HG02943 (cell line): ENCODE data around the gene MUC5B.
"Not testable (repeated sequence)": the region's sequence is repeated elsewhere in the genome, so short reads cannot be mapped to it uniquely, and the experiment has no call there.

Experiments used
- ATAC-seq: cut with Tn5 transposase; IDR thresholded peaks from one replicate; pipeline ENCODE4 v1.9.1; 2021; ENCODE audit warnings: mild to moderate bottlenecking, low read depth, moderate library complexity; ENCODE audit not compliant: unreplicated experiment

MUC5B gene

GRCh38 chr11:1191786-1192470 lies 30.9 kb upstream of the MUC5B start:
- not testable (repeated sequence) for ATAC-seq

DNA sequence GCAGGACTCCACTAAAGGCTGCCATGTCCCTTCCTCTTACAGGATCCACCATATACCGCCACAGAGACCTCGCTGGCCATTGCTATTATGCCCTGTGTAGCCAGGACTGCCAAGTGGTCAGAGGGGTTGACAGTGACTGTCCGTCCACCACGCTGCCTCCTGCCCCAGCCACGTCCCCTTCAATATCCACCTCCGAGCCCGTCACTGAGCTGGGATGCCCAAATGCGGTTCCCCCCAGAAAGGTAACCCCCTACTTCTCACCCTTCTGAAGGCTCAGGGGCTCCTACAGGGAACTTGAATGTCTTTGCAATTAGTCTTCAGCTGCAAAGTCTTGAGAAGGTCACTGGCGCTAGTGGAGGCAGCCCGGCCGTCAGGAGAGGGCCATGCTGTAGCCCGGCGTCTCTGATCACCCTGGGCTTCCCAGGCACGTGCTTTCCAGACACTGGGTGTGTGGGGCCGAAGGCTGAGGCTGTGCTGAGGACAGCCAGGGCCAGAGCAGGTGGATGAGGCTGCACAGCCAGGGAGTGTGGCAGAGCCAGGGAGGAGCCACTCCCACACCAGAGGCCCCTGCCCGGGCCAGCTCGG lies 30.0 kb upstream of the MUC5B start:
- no peak for ATAC-seq

- no peak for ATAC-seq
These were observed 29.3 kb upstream of the MUC5B start for GRCh38 chr11:1193326-1194230.

DNA sequence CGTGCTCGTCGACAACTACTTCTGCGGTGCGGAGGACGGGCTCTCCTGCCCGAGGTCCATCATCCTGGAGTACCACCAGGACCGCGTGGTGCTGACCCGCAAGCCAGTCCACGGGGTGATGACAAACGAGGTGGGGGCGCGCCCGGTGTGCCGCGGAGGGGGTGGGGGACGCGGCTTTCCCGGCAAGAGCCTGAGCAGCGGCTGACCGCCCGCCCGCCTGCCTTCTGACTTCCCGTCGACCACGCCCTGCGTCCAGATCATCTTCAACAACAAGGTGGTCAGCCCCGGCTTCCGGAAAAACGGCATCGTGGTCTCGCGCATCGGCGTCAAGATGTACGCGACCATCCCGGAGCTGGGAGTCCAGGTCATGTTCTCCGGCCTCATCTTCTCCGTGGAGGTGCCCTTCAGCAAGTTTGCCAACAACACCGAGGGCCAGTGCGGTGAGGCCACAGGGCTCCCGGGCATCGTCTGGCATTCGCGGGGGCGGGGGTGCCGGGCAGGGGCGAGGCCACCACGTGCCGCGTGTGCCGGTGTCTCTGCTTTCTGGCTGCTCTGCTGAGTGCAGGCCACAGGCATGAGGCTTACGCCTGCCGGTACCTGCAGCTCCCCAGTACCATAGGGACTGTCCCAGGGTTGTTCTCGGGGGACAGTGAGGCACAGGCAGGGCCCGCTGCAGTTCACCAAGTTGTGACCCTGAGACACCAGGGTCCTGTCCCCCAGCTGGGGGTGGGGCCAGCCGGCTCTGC lies 28.5 kb upstream of the MUC5B start:
- ATAC-seq = no peak

GRCh38 chr11:1194977-1195681 lies 27.7 kb upstream of the MUC5B start:
- no peak for ATAC-seq

- ATAC-seq = no peak
These were observed 27.0 kb upstream of the MUC5B start for GRCh38 chr11:1195682-1196515.

- ATAC-seq = no peak
These were observed 26.1 kb upstream of the MUC5B start for GRCh38 chr11:1196516-1197391.

GRCh38 chr11:1197431-1197885 lies 25.4 kb upstream of the MUC5B start:
- no peak for ATAC-seq

DNA sequence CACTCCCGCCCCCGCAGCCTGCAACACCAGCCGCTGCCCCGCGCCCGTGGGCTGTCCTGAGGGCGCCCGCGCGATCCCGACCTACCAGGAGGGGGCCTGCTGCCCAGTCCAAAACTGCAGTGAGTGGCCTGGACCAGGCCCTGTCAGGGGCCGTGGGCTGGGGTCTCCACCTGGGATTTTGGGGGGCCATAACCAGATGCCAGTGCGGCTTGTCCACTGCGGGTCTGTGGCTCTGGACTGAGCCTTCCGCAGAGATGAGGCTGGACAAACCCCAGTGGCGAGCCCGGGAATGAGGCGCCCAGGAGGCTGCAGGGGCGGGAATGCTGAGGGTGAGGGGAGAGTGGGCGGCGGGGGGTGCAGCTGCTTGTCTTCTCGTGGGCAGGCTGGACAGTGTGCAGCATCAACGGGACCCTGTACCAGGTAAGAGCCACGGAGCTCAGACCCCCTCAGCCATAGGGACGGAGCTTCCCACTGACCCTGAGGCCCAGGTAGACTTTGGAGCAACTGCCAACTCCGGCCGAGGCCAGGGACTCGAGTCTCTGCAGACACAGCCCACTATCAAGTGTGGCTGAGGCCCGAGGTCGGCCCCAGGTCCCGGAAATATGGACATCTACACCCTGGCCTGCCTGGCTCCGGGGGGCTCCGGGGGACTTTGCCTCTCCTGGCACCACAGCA lies 24.8 kb upstream of the MUC5B start:
- ATAC-seq = no peak

- ATAC-seq = no peak
These were observed 24.2 kb upstream of the MUC5B start for GRCh38 chr11:1198561-1199240.

DNA sequence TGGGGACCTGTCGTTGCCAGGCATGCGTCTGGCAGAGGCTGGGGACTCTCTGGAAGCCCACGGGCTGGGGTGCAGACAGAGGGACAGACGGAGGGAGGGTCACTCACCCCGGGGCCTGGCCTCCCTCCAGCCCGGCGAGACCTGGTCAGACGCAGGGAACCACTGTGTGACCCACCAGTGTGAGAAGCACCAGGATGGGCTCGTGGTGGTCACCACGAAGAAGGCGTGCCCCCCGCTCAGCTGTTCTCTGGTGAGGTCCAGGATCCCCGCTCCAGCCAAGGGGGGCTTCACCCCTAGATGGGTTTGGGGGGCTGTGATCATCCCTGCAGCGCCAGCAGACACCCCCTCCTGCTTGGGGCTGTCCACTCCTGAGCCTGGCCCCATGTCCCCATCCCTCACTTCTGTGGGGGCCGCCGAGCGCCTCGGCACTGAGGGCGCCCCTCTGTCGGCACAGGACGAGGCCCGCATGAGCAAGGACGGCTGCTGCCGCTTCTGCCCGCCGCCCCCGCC lies 23.6 kb upstream of the MUC5B start:
- no peak for ATAC-seq

GRCh38 chr11:1199751-1200610 lies 22.9 kb upstream of the MUC5B start:
- no peak for ATAC-seq

DNA sequence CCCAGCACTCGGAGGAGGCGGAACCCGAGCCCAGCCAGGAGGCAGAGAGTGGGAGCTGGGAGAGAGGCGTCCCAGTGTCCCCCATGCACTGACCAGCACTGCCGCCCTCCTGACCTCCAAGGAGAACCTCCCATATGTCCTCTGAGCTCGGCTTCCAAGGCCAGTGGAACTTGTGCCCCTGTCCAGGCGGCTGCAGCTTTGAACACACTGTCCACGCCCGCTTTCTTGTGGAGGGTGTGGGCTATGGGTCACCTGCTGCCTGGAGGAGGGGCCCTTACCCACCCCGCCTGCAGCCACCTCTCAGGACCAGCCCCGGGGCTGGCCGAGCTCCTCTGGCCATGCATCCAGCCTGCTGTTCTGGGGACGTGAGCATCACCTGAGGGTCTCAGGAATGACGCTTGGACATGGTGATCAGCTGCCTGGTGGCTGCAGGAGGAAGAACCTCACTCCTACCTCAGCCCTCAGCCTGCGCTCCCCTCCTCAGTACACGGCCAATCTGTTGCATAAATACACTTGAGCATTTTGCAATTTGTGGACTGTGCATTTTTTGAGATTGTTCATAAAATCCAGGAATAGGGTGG lies 22.2 kb upstream of the MUC5B start:
- no peak for ATAC-seq

- ATAC-seq = no peak
These were observed 21.3 kb upstream of the MUC5B start for GRCh38 chr11:1201395-1202153.
